ENCODE measurements around the gene NPC1.

- TF ChIP-seq, protein P1, sequence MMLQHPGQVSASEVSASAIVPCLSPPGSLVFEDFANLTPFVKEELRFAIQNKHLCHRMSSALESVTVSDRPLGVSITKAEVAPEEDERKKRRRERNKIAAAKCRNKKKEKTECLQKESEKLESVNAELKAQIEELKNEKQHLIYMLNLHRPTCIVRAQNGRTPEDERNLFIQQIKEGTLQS (IDR thresholded peaks at IDR 0.05), result no peak
- no peak for TF ChIP-seq CTCF (IDR thresholded peaks at IDR 0.05 in 2 of 3, conservative IDR thresholded peaks at IDR 0.05 in 1 of 3; ENCODE audit: borderline replicate concordance in 1 of 3, insufficient read depth in 1 of 3, low read depth in 2 of 3, low read length in 2 of 3)
- TF ChIP-seq FOSL1 (IDR thresholded peaks at IDR 0.05; ENCODE audit: low read depth), result no peak
- no peak for TF ChIP-seq SRF (IDR thresholded peaks at IDR 0.05; ENCODE audit: low read depth)
- TF ChIP-seq ZFX (IDR thresholded peaks at IDR 0.05), result no peak
- no peak for TF ChIP-seq MAX (IDR thresholded peaks at IDR 0.05)
- TF ChIP-seq POLR2AphosphoS5 (IDR thresholded peaks at IDR 0.05; ENCODE audit: low read depth, low read length), result no peak
- no peak for TF ChIP-seq POLR2A (IDR thresholded peaks at IDR 0.05; ENCODE audit: borderline replicate concordance, extremely low read depth, insufficient read depth, insufficient read length)
Measured at GRCh38 chr18:23550898-23551297, 35.4 kb downstream of the NPC1 start.
